HG03139 (cell line): ENCODE data around the gene LAG3.

Experiments
- ATAC-seq: cut with Tn5 transposase; IDR thresholded peaks from one replicate; pipeline ENCODE4 v1.9.1; 2021; ENCODE audit not compliant: unreplicated experiment

LAG3 gene

GRCh38 chr12:6771091-6771495, 1.2 kb upstream of the LAG3 start:
- no peak for ATAC-seq

- ATAC-seq = no peak
Observed at GRCh38 chr12:6771509-6772330, 600 bp upstream of the LAG3 start.

GRCh38 chr12:6772726-6773589, 638 bp downstream of the LAG3 start:
- no peak for ATAC-seq

- ATAC-seq = no peak
Observed at GRCh38 chr12:6773590-6774351, 1.5 kb downstream of the LAG3 start.

GRCh38 chr12:6774499-6775062, 2.3 kb downstream of the LAG3 start:
- no peak for ATAC-seq

- no peak for ATAC-seq
Observed at GRCh38 chr12:6775185-6776174, 3.2 kb downstream of the LAG3 start.

GRCh38 chr12:6777386-6777785, 5.1 kb downstream of the LAG3 start:
- ATAC-seq = no peak

- ATAC-seq = no peak
Observed at GRCh38 chr12:6778217-6778573, 5.9 kb downstream of the LAG3 start.

- ATAC-seq = peak; percentile 74
Observed at GRCh38 chr12:6778574-6779550, 6.5 kb downstream of the LAG3 start.

GRCh38 chr12:6779708-6780432, 7.5 kb downstream of the LAG3 start:
- no peak for ATAC-seq

GRCh38 chr12:6780573-6780972, 8.3 kb downstream of the LAG3 start:
- ATAC-seq = no peak

GRCh38 chr12:6782119-6782518, 9.8 kb downstream of the LAG3 start:
- no peak for ATAC-seq

- no peak for ATAC-seq
Observed at GRCh38 chr12:6782850-6783566, 10.7 kb downstream of the LAG3 start.

GRCh38 chr12:6783828-6784227, 11.5 kb downstream of the LAG3 start:
- ATAC-seq = no peak

- no peak for ATAC-seq
Observed at GRCh38 chr12:6784296-6784695, 12.0 kb downstream of the LAG3 start.

GRCh38 chr12:6784761-6785160, 12.4 kb downstream of the LAG3 start:
- no peak for ATAC-seq

GRCh38 chr12:6786416-6787094, 14.2 kb downstream of the LAG3 start:
- ATAC-seq = no peak
